SU-DHL-6 (cell line): ENCODE measurements around the gene NOS1AP.

Experiments
- H2AFZ ChIP-seq: fragments of 200-600 bp; sonication (generic); 2 replicates; pipeline ENCODE4 v1.6.1; 2014; ENCODE audit warnings: low read depth, mild to moderate bottlenecking, moderate library complexity, mixed read lengths, antibody characterized with exemption, low read length; ENCODE audit not compliant: severe bottlenecking
- H3F3A ChIP-seq: fragments of 200-600 bp; shearing (Covaris generic); 2 replicates; pipeline ENCODE4 v1.6.0; 2016; ENCODE audit warnings: antibody characterized with exemption, mild to moderate bottlenecking; ENCODE audit not compliant: insufficient read depth
- H3K27ac ChIP-seq: fragments of 200-600 bp; sonication (generic); 2 replicates; pipeline ENCODE4 v1.5.1; 2016; ENCODE audit warnings: low read depth, mild to moderate bottlenecking, low read length, moderate library complexity, mixed read lengths
- H3K27me3 ChIP-seq: fragments of 200-600 bp; sonication (generic), shearing (Covaris generic); 2 replicates; pipeline ENCODE4 v1.6.0; 2014; ENCODE audit warnings: mild to moderate bottlenecking, low read length
- H3K36me3 ChIP-seq: fragments of 200-600 bp; sonication (generic); 2 replicates; pipeline ENCODE4 v1.6.1; 2014; ENCODE audit warnings: mild to moderate bottlenecking, low read length, mixed read lengths
- H3K4me2 ChIP-seq: fragments of 300-600, 200-600 bp; shearing (Covaris generic), sonication (generic); 2 replicates; pipeline ENCODE4 v1.6.0; 2014; ENCODE audit warnings: low read length, low read depth, mild to moderate bottlenecking; ENCODE audit not compliant: poor library complexity, severe bottlenecking
- H3K4me3 ChIP-seq: fragments of 200-600 bp; sonication (generic); 2 replicates; pipeline ENCODE4 v1.5.1; 2014; ENCODE audit warnings: antibody characterized with exemption, low read length, mild to moderate bottlenecking, mixed read lengths; ENCODE audit not compliant: insufficient read depth, poor library complexity, severe bottlenecking
- H3K79me2 ChIP-seq: fragments of 200-600 bp; sonication (generic); 2 replicates; pipeline ENCODE4 v1.6.1; 2014; ENCODE audit warnings: mild to moderate bottlenecking, low read length, moderate library complexity; ENCODE audit not compliant: insufficient read depth
- H3K9ac ChIP-seq: fragments of 200-600 bp; sonication (generic); 2 replicates; pipeline ENCODE4 v1.7.0; 2014; ENCODE audit warnings: mild to moderate bottlenecking, low read length
- H3K9me2 ChIP-seq: fragments of 200-600 bp; sonication (generic); replicated peaks from 2 replicates; pipeline ENCODE4 v1.6.1; 2014; ENCODE audit warnings: low read length; ENCODE audit not compliant: insufficient read depth
- H3K9me3 ChIP-seq: fragments of 200-600 bp; sonication (generic); 2 replicates; pipeline ENCODE4 v1.6.1; 2014; ENCODE audit warnings: low read length, mixed read lengths; ENCODE audit not compliant: insufficient read depth
- H4K20me1 ChIP-seq: fragments of 200-600 bp; sonication (generic); 2 replicates; pipeline ENCODE4 v1.6.1; 2014; ENCODE audit warnings: low read depth, mild to moderate bottlenecking, antibody characterized with exemption, low read length, moderate library complexity, mixed read lengths
- CTCF ChIP-seq: fragments of 200-600 bp; sonication (generic); IDR thresholded peaks from one replicate; pipeline ENCODE4 v1.5.1; 2017; ENCODE audit warnings: antibody characterized with exemption, mild to moderate bottlenecking, low read length, moderate library complexity; ENCODE audit not compliant: insufficient read depth, poor library complexity, severe bottlenecking
- EZH2phosphoT487 ChIP-seq: fragments of 200-600 bp; sonication (generic), shearing (Covaris generic); conservative IDR thresholded peaks from 2 replicates; pipeline ENCODE4 v1.6.1; 2018; ENCODE audit warnings: mild to moderate bottlenecking, antibody characterized with exemption, low read length, moderate library complexity, mixed read lengths

NOS1AP gene

GRCh38 chr1:162218975-162219374, 149.5 kb downstream of the NOS1AP start:
- H3K9me3 ChIP-seq = no peaks in the 10 kb centered on the region
- TF ChIP-seq EZH2phosphoT487 (no peak), CTCF (no peak)
- no peak overlapping the region for H2AFZ ChIP-seq
- no peaks in the 10 kb centered on the region for H3K36me3 ChIP-seq
- H3F3A ChIP-seq = no peaks in the 10 kb centered on the region
- no peaks in the 10 kb centered on the region for H3K27me3 ChIP-seq
- no peaks in the 10 kb centered on the region for H4K20me1 ChIP-seq
- no peak overlapping the region for H3K4me3 ChIP-seq
- no peak overlapping the region for H3K27ac ChIP-seq
- H3K79me2 ChIP-seq = no peaks in the 10 kb centered on the region
- H3K9me2 ChIP-seq = no peaks in the 10 kb centered on the region
- H3K9ac ChIP-seq = no peak overlapping the region
- H3K4me2 ChIP-seq = no peak overlapping the region

- Histone ChIP-seq H3K79me2 (no peaks in the 10 kb centered on the region), H3K9me3 (no peaks in the 10 kb centered on the region), H3F3A (no peaks in the 10 kb centered on the region), H4K20me1 (no peaks in the 10 kb centered on the region), H3K9ac (no peak overlapping the region), H3K27ac (no peak overlapping the region), H3K9me2 (no peaks in the 10 kb centered on the region), H3K36me3 (no peaks in the 10 kb centered on the region), H3K27me3 (no peaks in the 10 kb centered on the region), H3K4me2 (no peak overlapping the region), H2AFZ (no peak overlapping the region), H3K4me3 (no peak overlapping the region)
- TF ChIP-seq EZH2phosphoT487 (no peak), CTCF (no peak)
These were observed 150.0 kb downstream of the NOS1AP start for GRCh38 chr1:162219461-162219860.

- Histone ChIP-seq H3K4me2 (no peak overlapping the region), H3K27ac (no peak overlapping the region), H3F3A (no peaks in the 10 kb centered on the region), H3K4me3 (no peak overlapping the region), H4K20me1 (no peaks in the 10 kb centered on the region), H3K9ac (no peak overlapping the region), H2AFZ (no peak overlapping the region), H3K9me2 (no peaks in the 10 kb centered on the region), H3K36me3 (no peaks in the 10 kb centered on the region), H3K27me3 (no peaks in the 10 kb centered on the region), H3K9me3 (no peaks in the 10 kb centered on the region), H3K79me2 (no peaks in the 10 kb centered on the region)
- TF ChIP-seq CTCF (no peak), EZH2phosphoT487 (no peak)
These were observed 150.6 kb downstream of the NOS1AP start for GRCh38 chr1:162220009-162220539.
